ENCODE data around the gene CCDC51.

- TF ChIP-seq CTCF (conservative IDR thresholded peaks at IDR 0.05; ENCODE audit: low read depth, low read length) (no peak), EZH2 (IDR thresholded peaks at IDR 0.05; ENCODE audit: low read length, unreplicated experiment) (no peak), EZH2phosphoT487 (IDR thresholded peaks at IDR 0.05; ENCODE audit: borderline replicate concordance, low read length) (no peak)
Measured at GRCh38 chr3:48411606-48412374, 28.1 kb downstream of the CCDC51 start.
